HG02970 (cell line): ENCODE data around the gene GBA2.

Experiments used
- ATAC-seq: cut with Tn5 transposase; IDR thresholded peaks from one replicate; pipeline ENCODE4 v1.9.1; 2021; ENCODE audit warnings: mild to moderate bottlenecking, moderate library complexity, moderate number of reproducible peaks; ENCODE audit not compliant: unreplicated experiment, low FRiP score

GBA2 gene

DNA sequence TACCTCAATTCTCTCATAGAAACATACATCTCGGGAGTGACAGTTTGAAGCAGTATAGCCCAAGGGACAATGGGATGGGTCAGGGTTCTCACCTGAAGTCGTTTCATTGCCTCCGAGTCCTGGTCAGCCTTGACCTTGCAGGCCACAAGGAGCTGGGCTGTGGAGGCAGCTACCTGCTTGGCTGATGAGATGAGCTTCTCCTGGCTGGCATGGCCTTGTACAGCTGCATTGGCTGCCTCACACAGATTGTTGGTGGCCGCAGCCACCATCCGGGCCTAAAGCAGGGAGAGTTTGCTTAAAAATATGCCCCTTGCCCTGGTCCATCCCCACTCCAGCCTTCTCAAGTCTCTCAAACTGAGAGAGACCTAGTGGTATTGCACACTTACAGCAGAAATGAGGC lies 50.8 kb downstream of the GBA2 start:
- no peak for ATAC-seq

DNA sequence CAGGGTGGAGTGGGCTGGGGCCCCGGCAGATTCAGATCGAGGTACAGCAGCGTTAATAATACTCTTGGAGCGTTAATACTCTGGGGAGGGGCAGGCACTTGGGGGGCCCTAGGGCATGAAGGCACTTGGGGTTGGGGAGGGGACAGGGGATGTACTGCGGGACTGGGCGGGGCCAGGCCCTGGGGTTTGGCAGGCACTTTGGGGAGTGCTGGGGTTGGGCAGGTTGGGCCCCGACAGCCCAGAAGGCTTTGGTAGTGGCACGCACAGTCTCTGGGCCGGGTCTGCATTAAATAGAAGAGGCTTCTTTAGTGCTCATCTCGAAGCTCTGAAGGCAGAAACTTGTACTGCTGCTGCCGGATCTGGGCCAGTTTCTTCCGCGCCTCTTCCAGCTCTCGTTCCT lies 51.5 kb downstream of the GBA2 start:
- no peak for ATAC-seq

DNA sequence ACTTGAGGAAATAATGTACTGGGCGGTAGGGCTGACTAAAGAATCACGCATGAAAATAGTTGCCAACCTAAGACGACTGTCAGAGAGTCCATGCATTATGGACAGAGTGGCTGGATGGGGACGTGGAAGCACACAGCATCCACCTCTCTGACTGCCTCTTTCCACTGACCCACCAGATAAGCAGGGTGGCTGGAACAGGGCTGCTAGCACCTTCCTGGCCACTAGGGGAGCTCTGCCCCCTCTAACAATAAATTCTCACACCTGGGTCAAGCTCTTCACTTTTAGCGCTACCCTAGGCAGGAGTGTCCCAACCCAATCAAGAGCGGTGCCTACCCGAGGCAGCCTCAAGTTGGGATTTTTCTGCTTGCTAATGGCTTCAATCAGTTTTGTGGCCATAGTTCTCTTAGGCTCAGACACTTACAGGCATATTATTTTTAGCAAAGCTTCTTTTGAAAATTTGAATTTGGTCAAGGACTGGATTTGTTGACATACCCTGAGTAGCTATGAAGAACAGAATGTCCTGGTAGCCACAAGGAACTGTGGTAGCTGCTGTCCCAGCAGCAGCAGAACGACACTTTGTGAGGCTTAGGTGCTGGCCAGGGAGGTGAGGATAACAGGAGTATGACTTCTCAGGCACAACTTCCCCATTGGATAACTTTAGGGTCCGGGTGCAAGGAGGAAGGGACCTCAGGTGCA lies 52.4 kb downstream of the GBA2 start:
- ATAC-seq: no peak

DNA sequence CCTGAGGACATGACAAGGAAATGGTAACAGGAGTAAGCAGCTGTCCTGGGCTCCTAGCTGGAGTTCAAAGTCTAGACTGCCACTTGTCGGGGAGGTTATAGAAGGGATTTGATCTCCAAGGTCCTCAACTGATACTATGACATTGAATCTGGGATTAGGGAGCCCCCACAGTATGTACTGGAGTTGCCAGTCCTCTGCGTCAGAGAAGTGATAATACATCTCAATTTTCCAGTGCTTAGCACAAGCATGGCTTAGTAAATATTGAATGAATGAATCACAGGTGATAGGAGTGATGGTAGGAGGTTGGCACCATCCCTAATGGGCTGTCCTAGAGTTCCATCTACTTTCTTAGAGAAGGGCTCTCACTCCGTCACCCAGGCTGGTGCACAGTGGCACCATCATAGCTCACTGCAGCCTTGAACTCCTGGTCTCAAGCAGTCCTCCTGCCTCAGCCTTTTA lies 53.1 kb downstream of the GBA2 start:
- no peak for ATAC-seq

DNA sequence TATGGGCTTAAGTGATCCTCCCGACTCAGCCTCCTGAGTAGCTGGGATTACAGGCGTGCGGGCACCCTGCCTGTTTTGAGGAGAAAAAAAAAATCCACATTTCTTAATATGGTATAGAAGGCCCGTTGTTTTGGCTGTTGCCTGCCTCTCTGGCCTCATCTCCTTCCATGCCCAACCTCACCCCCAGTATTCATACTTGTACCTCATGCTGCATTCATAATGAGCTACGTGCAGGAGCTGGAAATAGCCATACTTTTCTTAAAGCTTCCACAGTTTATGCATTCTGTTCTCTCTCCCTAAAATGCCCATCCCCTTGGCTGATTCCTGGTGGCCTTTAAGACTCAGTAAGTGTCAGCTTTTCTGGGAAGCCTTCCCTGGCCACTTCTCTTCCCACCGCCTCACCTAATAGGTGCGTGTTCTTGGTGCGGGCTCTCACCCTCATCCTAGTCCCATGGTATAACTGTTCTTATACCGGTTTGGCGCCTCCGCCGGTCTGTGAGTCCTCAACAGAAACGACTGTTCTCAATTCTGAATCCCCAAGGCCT lies 57.2 kb downstream of the GBA2 start:
- ATAC-seq: no peak

DNA sequence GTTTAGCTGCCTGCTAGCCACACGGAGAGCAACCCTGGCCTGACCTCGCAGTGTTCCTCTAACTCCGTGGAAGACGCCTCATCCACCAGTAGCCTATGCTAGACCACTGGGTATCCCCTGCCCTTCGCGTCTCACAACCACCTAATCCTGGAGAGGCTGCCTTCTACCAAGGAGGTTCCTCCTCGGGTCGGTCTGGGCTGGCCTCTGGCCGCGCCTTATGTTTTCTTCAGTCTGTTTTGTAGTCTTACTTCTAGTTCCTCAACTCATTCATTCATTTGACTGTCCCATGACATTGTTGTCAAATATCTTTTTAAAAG lies 57.7 kb downstream of the GBA2 start:
- no peak for ATAC-seq

DNA sequence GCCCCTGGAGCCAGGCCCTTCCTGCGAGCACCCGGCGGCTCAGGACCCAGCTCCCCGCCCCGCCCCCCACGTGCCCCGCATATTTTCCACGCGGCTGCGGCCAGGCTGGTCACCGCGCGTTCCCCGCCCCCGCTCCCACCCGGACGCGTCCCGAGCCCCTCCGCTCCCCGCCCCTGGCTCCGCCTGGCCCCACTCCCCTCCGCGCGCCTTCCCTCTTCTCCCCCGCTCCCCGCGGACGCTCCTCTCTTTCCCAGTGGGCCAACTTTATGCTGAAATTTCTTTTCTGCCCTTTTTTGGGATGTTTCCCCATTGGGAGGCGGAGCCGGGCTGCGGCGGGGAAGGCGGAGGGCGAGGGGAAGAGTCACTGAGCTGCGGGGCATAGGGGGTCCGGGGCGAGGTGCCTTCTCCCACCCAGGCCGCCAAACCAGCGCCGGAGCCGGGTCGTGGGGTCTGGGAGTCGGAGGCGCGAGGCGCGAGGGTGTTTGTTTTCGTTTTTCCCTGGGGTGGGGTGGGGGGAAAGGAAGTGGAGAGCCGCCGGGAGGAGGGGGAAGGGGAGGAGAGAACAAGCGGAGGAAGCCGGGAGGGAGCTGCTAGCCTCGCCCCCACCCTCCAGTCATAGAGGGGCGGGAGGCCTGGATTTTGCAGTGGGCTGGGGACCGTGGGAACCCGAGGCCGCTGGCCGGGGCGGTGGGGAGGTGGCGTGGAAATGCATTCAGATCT lies 58.3 kb downstream of the GBA2 start:
- no peak for ATAC-seq

DNA sequence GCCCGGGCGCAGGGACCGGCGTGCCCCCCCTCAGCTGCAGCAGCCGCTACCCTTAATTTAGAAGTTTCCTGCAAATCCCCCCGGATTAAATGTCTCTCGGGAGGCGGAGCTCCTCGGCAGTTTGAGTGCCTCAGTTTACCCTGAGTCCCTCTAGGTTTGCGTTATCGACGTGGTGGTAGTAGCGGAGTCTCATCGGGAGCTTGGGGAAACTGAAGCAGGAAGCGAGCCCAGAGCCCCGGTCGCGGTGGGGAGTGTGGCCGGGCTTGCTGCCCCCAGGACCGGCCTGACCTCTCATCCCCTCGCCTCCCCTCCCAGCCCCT lies 58.8 kb downstream of the GBA2 start:
- ATAC-seq: no peak

DNA sequence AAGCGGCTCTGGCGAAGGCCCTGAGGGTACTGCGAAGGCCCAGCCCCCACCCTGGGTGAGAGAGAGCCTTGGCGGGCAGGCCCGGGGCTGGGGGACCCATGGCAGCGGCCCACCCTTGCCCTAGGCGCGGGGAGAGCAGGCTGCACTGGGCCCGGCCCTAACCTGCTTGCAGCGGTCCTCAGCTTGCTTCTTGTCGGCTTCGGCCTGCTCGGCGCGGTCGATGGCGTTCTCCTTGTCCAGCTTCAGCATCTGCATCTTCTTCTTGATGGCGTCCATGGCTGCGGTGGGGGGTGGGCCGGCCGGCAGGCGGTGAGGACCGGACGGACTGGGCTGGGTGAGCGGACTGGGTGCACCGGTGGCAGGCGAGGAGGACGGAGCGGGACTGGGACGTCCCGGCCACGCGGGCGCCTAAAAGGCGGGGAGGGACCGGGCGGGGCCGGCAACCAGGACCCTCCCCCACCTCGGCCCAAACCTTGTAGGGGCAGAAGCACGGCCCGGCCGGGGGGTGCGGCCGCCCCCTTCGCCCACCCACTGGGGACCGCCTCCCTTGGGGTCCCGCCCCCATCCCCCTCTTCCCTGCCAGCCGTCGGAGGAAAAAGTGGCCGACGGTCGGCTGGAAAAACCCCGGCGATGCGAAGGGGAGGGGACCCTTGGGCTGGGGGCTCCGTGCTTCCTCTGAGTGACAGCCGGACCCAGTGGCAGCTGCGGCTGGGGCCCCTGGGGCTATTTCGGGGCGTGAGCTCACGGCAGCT lies 59.3 kb downstream of the GBA2 start, which contains the start of gene TPM2:
TPM2 (minus strand) TSS at position 384 of the 752 bp plus-strand sequence; CDS start at position 276, 108 bp downstream.
- no peak for ATAC-seq

DNA sequence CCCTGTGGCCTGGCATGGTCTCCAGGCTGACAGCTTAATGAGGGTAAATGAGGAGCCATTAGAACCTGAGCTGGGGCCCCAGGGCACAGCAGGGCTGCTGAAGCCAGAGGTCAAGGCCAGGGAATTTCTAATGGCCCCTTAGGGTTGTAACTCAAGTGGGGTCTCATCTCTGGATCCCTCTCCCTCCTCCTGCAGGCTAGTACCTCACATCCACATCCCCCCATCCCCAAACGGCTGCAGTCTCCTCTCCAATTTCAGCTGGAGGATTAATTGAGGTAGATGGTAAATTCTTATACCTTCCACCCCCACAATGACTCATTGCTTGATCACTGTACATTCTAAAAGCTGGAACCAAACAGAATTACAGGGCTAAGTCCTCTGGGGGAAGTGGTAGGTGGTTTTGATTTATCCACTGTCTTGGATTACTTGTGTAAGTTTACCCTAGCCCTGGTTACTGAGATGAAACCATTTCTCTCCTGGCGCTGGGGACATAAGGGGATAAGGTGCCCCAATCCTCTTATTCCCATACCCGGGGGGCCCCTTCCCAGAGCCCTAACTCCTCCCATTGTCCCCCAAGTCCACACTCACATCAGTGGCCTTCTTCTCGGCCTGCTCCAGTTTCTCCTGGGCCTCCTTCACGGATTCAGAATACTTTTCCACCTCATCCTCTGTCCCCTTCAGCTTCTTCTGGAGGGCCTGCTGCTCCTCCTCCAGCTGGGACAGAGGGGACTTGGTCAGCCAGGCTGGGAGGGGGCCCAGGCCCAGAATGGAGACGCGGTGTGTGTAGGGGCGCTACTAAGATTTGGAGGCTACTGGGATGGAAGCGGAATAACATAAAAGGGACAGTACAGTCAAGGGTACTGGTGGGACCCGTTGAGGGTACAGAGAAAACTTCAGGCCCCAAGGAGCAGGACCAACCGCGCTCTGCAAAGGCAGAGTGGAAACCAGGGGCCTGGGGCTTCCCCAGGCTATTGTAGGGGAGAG lies 60.2 kb downstream of the GBA2 start:
- no peak for ATAC-seq

DNA sequence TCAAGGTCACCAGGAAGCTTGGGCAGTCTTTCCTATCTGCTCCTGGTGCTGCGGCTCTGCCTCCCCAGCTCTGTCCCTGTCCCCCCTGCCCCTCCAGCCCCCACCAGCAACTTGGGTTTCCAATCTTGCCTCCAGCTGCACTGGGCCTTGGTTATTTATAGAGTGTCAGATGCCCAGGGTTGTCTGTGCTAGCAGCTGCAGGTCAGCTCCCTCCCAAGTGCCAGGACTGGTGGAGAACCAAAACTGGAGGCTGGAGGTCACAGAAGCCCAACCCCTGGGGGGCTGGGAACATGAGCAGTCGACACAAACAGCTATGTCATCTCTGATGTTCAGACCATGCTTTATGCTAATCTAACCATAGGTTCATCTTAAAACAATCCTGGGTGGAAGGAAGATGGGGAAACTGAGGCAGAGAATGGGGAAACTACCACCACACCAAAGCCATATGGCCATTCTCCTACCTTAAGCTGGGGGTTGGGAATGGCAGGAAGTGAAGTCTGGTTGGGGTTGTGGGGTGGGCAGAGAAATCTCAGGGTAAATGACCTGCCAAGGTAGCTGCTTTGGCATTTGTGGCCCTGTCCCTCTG lies 61.0 kb downstream of the GBA2 start:
- ATAC-seq: no peak

DNA sequence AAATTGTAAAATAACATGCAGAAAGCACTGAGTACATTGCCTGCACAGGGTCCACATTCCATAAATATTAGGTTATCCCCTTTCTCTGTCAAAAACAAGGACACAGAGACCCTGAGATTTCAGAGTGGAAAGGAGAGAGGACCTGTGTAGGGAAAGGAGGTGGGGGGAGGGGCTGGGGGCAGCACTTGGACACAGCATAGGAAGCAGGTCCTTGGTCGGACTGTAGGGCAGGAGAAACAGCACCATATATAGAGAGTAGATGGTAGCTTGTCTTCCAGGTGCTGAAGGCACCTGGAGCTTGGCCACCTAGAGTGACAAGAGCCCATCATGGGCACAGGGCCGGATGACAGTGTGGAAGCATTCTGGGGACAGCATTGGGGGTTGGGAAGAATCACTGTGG lies 61.7 kb downstream of the GBA2 start:
- no peak for ATAC-seq
